Measurements from ENCODE around the gene PRPSAP1. TPM values are rescaled to one million over a fixed set of nuclear protein-coding genes. Genes with fewer than 3 reads are reported as not detected.

The PRPSAP1 gene
- total and polyA plus RNA-seq, 7 donors, result 34.7 to 70.3 (median 40.7) TPM

DNA sequence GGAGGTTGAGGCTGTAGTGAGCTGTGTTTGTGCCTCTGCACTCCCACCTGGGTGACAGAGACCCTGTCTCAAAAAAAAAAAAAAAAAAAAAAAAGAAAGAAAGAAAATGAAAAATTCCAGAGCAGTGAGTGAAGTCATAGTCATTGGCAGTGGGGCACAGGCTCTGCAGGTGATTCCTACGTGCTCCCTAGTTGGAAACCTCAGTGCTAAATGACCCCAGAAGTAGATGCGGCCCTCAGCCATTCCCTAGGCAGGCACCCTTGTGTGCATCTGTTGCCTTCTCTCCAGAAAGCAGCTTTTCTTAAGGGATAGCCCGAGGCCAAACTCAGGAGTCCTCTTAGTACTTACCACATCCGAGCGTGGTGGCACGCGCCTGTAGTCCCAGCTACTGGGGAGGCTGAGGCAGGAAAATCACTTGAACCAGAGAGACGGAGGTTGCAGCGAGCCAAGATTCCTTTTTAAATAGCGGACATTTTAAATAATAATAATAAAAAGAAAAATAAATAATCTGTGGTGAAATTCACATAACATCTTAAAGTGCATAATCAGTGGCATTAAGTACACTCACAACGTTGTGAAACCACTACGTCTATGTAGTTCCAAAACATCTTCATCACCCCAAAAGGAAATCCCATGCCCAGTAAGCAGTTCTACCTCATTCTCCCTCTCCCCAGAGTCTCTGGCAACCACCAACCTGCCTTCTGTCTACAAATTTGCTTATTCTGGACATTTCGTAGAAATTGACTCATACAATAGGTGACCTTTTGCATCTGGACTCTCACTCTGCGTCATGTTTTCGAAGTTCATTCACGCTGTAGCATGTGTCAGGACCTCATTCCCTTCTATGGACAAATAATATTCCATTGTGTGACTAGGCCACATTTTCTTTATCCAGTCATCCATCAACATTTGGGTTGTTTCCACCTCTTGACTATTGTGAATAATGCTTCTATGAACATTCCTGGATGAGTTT is 18.2 kb upstream of the PRPSAP1 start:
- Histone ChIP-seq H3K4me1 (peaks cover 0 to 5% (median 2%) of the 10 kb centered on the region in 4 donors), H3K4me3 (no peak overlapping the region), H3K36me3 (no peaks in the 10 kb centered on the region), H3K27ac (peak overlapping the region in 2 of 4 donors; percentile 34 to 60), H3K9me3 (no peaks in the 10 kb centered on the region), H3K27me3 (no peaks in the 10 kb centered on the region)
- 90 to 92% methylated on average over 16 of the region's 16 CpGs for WGBS, 2 donors
- DNase-seq, result no peak
- intact Hi-C loops (cut with DNase I), result no loop called here
- TF ChIP-seq POLR2AphosphoS5 (IDR thresholded peaks at IDR 0.05), result peak in 1 of 4 donors; percentile 28
- TF ChIP-seq, protein P1, sequence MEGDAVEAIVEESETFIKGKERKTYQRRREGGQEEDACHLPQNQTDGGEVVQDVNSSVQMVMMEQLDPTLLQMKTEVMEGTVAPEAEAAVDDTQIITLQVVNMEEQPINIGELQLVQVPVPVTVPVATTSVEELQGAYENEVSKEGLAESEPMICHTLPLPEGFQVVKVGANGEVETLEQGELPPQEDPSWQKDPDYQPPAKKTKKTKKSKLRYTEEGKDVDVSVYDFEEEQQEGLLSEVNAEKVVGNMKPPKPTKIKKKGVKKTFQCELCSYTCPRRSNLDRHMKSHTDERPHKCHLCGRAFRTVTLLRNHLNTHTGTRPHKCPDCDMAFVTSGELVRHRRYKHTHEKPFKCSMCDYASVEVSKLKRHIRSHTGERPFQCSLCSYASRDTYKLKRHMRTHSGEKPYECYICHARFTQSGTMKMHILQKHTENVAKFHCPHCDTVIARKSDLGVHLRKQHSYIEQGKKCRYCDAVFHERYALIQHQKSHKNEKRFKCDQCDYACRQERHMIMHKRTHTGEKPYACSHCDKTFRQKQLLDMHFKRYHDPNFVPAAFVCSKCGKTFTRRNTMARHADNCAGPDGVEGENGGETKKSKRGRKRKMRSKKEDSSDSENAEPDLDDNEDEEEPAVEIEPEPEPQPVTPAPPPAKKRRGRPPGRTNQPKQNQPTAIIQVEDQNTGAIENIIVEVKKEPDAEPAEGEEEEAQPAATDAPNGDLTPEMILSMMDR (IDR thresholded peaks at IDR 0.05), result no peak

DNA sequence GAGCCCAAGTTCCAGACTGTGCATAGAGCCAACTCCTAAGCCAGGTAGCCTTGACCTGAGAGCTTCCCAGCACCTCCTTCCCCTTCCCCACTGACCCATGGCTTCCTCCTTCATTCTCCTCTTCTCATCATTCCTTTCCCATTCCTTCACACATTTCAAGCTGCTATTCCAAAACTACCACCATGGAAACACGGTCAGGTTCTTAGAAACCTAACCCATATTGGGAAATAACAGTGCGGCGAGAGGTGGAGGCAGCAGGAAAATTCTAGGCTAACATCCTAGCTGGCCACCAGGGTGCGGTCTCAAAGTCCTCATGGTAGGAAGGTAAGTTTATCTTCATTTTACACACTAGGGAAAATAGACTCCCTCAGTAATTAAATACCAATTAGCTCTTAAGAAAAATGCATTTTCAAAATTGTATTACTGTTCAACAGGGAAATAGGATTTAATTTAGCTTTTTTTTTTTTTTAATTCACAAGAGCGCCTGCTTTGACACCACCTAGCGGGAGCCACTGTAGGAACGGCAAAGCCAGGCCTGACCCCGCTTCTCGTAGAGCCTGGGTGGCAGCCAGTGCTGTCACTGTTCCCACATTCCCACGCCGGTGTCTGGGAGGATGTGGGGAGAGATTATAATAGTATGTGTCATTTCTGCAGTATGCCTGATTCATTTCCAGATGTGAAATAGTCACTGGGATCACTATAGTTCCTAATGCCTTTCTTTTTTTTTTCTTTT is 16.7 kb upstream of the PRPSAP1 start:
- 69 to 76% methylated on average over 11 of the region's 11 CpGs for WGBS, 2 donors
- H3K27me3 ChIP-seq, result no peaks in the 10 kb centered on the region
- TF ChIP-seq, protein P1 (IDR thresholded peaks at IDR 0.05), result peak in 3 of 4 experiments; percentile 16 to 24 (median 18)
- TF ChIP-seq POLR2A (IDR thresholded peaks at IDR 0.05) (no peak), EP300 (IDR thresholded peaks at IDR 0.05) (no peak), POLR2AphosphoS5 (IDR thresholded peaks at IDR 0.05) (peak in 3 of 4 donors; percentile 14 to 31 (median 20))
- no peaks in the 10 kb centered on the region for H3K9me3 ChIP-seq
- peak overlapping the region; percentile 40 to 60 (median 42) for H3K27ac ChIP-seq
- H3K4me1 ChIP-seq, result peaks cover 0 to 5% (median 2%) of the 10 kb centered on the region in 4 donors
- H3K4me3 ChIP-seq, result no peak overlapping the region
- H3K36me3 ChIP-seq, result no peaks in the 10 kb centered on the region
- DNase-seq, result peak; percentile 90
- intact Hi-C loops (cut with DNase I), result no loop called here

GRCh38 chr17:76369804-76370203 is 16.1 kb upstream of the PRPSAP1 start:
- TF ChIP-seq POLR2AphosphoS5 (IDR thresholded peaks at IDR 0.05), result no peak
- TF ChIP-seq, protein P1 (IDR thresholded peaks at IDR 0.05), result no peak
- no peak for TF ChIP-seq POLR2A (IDR thresholded peaks at IDR 0.05)
- no peak for TF ChIP-seq EP300 (IDR thresholded peaks at IDR 0.05)
- Histone ChIP-seq H3K4me3 (no peak overlapping the region), H3K9me3 (no peaks in the 10 kb centered on the region), H3K4me1 (peaks cover 0 to 5% (median 2%) of the 10 kb centered on the region in 4 donors), H3K27me3 (no peaks in the 10 kb centered on the region), H3K36me3 (no peaks in the 10 kb centered on the region), H3K27ac (peak overlapping the region; percentile 31 to 60 (median 40))
- WGBS, 2 donors, result 82 to 84% methylated on average over 7 of the region's 7 CpGs
- no peak for DNase-seq
- intact Hi-C loops (cut with DNase I), result no loop called here

- Histone ChIP-seq H3K4me3 (no peak overlapping the region), H3K9me3 (no peaks in the 10 kb centered on the region), H3K4me1 (peaks cover 0 to 5% (median 2%) of the 10 kb centered on the region in 4 donors), H3K27ac (no peak overlapping the region), H3K36me3 (no peaks in the 10 kb centered on the region), H3K27me3 (no peaks in the 10 kb centered on the region)
- intact Hi-C loops (cut with DNase I), result no loop called here
- TF ChIP-seq POLR2A (IDR thresholded peaks at IDR 0.05) (no peak), POLR2AphosphoS5 (IDR thresholded peaks at IDR 0.05) (no peak), EP300 (IDR thresholded peaks at IDR 0.05) (no peak)
- TF ChIP-seq, protein P1 (IDR thresholded peaks at IDR 0.05), result no peak
- DNase-seq, result no peak
- WGBS, 2 donors, result 84 to 92% methylated on average over 10 of the region's 10 CpGs
These were observed 15.7 kb upstream of the PRPSAP1 start for GRCh38 chr17:76369379-76369778.

All from sigmoid colon (tissue), 7 donors.